ENCODE data around the gene EHMT1.
"Not testable (repeated sequence)": the region's sequence is repeated elsewhere in the genome, so short reads cannot be mapped to it uniquely, and the experiment has no call there.

The EHMT1 gene

DNA sequence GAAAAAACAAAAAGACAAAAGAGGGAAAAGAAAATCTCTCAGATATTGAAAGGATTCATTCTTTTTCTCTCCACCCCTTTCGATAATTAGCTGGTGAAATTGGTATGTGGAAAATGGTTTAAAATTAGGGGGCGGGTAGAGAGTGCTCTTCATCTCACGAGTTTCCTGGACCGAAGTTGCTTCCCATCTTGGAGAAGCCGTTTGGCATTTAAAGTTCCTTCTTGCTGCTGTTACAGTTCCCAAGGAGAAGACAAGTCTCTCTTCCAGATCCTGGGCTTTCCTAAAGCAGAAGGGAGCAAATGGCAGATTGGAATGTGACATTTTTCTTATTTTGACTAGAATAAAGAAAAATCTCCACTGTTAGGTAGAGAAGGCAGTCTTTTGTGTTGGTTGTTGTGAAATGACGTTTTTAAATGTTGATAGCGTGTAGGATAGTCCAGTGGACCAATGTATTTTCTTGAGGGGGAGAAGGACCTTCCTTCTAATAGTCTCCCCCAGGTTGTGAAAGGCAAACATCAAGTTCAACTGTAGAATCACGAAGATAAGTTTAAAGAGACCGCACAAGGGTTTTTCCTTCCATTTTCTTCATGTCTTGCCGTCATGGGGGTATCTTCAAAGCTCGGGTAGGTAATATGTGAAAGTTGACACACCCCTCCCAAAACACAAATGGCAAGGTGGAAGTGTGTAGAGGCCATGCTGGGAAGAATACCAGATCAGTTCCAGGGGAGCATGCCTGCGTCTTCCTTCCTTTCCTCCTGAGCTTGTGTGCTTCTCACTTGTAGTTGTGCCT lies 77.5 kb downstream of the EHMT1 start:
- DNase-seq = no peak

DNA sequence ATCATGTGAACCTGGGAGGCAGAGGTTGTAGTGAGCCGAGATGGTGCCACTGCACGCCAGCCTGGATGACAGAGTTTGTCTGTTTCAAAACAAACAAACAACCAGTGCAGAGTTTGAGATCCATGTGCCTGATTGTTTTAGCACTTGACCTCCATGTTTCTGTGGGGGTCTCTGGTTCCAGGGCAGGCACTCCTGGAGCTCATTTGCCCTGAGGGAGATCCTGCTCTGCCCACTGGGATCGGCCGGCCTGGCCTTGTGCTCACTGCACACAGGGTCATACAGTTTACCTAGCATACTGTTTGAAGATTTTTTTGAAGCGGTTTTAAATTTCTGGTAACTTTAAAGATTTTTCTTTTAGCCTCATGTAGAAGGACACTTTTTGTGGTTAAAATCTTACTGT lies 78.4 kb downstream of the EHMT1 start:
- DNase-seq = no peak

DNA sequence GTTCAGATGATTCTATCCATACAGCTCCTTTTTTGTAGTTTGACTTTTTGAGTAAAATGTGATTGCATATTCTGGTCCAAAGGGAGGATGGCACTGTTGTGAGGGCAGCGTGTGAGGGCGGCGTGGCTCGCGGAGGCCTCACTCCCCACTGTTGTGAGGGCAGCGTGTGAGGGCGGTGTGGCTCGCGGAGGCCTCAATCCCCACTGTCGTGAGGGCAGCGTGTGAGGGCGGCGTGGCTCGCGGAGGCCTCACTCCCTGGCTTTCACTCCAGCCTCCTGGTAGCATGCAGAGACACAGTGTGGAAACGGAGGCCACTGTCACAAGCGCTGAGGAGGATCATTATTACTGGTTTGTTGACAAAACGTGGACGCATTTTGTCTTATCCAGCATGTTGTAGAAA lies 79.0 kb downstream of the EHMT1 start:
- DNase-seq = no peak

DNA sequence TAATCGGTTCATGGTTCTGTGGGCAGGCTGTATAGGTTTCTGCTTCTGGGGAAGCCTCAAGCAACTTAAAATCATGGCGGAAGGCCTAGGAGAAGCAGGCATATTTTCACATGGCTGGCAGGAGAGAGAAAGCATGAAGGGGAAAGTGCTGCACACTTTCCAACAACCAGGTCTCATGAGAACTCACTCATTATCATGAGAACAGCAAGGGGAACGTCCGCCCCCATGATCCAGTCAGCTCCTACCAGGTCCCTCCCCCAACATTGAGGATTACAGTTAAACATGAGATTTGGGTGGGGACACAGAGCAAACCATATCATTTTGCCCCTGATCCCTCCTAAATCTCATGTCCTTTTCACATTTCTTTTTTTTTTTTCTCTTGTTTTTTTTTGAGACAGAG lies 82.1 kb downstream of the EHMT1 start:
- DNase-seq = no peak

DNA sequence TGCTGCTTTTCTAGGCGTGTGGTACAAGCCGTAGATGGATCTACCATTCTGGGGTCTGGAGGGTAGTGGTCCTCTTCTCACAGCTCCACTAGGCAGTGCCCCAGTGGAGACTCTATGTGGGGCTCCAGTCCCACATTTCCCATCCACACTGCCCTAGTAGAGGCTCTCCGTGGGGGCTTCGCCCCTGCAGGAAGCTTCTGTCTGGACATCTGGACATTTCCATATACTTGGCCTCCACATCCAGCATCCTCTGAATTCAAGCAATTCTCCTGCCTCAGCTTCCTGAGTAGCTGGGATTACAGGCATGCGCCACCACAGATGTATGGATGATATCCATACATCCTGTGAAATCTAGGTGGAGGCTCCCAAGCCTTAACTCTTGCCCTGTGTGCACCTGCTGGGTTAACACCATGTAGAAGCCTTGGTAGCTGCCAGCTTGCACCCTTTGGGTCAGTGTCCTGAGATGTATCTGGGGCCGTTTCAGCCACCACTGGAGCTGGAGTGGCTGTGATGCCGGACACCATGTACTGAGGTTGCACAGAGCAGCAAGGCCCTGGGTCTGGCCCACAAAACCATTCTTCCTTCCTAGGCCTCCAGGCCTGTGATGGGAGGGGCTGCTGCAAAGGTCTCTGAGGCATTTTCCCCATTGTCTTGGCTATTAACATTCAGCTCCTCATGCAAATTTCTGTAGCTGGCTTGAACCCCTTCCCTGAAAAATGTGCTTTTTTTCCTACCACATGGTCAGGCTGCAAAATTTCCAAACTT lies 84.0 kb downstream of the EHMT1 start:
- DNase-seq = no peak

DNA sequence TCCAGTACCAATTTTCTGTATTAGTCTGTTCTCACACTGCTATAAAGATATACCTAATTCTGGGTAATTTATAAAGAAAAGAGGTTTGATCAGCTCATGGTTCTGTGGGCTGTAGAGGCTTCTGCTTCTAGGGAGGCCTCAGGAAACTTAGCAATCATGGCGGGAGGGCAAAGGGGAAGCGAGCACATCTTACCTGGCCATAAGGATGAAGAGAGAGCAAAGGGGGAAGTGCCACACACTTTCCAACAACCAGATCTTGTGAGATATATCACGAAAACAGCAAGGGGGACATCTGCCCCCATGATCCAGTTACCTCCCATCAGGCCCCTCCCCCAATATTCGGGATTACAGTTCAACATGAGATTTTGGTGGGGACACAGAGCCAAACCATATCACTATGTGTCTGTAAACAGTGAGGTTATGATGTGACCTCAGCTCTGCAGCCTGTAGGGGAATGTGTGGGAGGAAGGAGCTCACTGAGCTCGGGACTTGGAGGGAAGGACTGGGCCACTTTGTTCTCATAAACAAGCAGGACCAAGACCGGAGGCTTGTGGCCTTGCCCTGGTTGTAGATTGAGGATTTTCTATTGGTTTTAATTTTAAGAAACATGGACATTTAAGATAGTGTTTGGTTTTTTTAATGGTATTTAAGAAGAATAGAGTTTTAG lies 85.2 kb downstream of the EHMT1 start:
- no peak for DNase-seq

DNA sequence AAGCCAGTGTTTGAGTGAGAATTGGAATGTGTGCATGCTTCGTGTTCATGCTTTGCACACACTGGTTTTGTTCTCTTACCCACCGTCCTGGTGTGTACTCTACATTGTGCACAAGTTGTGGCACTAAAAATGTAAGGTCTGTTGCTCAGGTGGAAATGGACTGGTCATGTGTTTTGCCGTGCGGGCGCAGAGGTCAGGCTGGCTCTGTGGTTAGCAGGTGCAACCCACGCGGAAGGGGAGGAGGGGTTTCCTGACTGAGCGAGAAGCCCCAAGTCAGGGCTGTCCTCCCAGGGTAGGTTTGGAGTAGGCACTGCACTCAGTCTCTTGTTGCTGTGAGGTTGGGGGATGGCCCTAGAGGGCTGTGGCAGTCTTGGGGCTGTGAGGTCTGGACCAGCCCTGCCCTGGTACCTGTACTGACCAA lies 86.6 kb downstream of the EHMT1 start:
- DNase-seq = peak; percentile 30

DNA sequence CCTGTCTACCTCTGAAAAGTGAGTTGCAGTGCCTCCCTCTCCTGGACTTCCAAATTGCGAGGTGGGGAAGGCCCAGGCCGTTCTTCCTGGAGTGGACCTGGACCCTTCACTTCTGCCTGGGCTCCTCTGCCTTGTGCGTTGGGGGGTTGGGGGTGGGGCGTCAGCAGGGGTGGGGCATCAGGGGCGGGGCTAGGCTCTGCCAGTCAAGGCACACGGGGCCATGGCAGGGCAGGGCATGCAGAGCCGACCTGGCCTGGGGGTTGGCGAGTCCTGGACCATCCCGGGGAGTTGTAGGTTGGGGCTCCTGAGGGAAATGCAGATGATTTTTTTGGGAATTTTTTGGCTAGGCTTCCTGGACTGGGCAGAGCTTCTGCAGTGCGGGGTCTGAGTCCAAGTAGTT lies 87.1 kb downstream of the EHMT1 start:
- DNase-seq = no peak

DNA sequence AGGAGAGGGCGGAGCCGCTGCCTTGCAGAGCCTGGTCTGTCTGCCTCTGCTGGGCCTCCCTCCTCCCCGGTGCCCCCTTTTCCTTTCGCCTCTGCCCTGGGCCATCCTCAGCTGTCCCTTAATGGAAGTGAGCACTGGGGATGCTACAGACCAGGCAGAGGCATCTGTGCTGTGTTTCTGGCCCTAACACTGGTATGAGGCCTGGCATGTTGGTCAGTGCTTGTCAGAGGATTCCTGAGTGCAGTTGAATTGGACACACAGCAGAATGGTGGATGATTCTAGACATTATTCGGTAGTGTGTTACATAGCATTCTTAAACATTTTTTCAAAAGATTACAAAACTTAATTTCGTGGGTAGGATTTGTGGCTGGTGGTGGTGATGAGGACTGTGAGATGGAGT lies 88.6 kb downstream of the EHMT1 start:
- DNase-seq = no peak

DNA sequence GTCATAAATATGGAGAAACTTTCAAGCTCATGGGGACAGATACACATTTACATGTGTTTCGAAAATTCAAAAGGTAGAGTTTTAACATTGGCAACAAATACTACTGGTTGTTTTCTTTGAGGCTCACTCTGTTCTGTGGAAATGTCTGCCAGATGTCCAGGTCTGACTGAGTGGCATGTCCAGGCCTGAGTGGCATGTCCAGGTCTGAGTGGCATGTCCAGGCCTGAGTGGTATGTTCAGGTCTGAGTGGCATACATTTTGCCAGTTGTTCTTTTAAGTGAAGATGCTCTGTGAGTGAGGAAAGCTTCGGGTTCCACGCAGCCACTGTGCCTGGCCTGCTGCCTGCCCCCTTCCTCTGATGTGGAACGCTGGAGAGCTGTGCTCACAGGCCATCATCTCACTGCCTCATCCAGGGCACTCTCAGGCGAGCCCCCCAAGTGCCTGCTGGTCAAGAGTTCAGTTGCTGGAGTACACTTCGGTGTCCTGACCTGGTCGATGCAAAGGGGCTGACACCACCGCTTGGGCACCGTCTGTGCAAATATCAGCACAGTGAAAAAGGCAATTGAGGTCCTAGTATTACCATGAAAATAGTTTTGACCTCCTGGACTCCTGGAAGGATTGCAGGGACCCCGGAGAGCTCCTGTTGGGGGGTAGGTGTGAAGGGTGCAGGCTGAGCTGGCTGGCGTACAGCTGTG lies 89.9 kb downstream of the EHMT1 start:
- no peak for DNase-seq

DNA sequence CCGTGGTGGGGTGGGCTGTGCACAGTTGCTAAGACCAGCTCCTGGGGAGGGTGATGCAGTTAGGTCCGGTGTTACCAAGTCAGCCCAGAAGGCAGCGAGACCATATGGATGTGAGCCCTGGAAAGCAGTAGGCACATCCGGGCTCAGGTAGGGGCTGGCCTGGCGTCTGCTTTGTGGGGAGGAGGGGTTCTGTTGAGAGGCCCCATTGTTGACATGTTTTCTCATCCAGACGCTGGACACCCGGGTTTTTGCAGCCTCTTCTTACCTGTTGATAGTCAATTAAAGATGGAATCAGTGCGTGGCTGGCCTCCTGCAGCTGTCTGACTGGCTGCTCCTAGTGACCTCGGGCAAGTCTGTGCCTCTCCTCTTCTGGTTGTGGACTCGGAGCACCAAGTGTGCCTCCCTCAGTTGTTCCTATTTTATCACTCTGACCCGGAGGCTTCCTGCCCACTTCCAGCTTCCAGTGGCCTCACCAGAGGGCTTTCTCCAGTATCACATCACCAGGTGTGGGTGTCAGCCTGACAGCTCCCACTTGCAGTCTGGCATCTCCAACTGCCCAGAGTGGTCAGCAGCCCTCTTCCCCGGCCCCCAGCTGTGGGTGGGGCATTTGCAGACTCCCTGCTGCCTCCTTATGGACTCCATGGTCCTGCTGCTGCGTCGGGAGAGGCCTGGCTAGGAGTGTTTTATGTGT lies 90.8 kb downstream of the EHMT1 start:
- DNase-seq = no peak

DNA sequence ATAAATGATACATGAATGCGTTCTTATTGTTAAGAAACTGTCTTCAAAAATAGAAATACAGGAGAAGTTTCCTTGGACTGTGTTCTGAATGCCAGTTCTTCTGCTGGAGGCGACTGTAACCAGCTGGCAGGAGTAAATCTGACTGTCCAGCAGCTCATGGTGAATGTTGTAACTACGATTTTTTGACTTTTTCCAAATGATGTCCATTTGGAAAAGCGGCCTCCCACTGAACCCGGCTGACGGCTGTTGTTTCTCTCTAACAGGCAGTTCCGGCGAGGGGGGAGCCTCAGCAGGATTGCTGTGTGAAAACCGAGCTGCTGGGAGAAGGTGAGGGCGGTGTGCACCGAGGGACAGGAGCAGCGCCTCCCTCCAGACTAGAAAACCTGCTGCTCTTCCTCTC lies 91.9 kb downstream of the EHMT1 start:
- DNase-seq = no peak

DNA sequence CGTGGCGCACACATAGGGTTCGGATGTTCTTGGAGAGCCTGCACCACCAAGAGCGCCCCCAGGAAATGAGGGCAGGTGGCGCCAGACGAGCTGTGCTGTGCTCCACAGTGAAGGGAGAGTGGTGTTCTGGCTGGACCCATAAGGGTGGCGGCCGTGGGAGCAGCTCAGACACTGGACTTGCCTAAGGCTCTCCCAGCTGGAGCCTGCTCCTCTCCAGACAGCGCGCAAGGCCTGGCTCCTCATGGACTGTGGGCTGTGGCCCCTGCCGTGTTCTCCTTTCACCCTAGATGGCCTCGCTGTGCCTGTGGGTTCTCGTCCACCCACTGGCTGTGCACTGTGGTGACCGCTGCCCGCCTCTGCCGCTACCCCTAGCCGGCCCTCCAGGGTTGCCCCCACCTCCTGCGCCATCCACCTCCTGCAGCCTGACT lies 92.9 kb downstream of the EHMT1 start:
- DNase-seq = no peak

DNA sequence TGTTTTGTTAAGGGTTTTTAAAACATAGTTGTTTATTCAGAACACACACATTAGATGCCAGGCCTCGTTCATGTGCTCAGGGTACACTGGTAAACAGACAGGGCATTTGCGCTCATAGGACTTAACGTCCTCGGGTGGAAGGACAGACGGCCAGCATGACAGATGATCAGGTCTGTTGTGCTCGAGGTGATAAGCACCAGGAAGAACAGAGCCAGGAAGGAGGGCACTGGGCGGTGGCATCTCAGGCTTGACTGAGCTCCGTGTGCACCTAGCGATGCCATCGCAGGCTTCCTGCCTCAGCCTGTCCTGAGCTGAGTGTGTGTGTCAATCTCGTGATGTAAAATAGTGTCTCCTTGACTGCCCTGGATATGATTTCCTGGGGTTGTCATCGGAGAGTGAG lies 96.5 kb downstream of the EHMT1 start:
- no peak for DNase-seq

DNA sequence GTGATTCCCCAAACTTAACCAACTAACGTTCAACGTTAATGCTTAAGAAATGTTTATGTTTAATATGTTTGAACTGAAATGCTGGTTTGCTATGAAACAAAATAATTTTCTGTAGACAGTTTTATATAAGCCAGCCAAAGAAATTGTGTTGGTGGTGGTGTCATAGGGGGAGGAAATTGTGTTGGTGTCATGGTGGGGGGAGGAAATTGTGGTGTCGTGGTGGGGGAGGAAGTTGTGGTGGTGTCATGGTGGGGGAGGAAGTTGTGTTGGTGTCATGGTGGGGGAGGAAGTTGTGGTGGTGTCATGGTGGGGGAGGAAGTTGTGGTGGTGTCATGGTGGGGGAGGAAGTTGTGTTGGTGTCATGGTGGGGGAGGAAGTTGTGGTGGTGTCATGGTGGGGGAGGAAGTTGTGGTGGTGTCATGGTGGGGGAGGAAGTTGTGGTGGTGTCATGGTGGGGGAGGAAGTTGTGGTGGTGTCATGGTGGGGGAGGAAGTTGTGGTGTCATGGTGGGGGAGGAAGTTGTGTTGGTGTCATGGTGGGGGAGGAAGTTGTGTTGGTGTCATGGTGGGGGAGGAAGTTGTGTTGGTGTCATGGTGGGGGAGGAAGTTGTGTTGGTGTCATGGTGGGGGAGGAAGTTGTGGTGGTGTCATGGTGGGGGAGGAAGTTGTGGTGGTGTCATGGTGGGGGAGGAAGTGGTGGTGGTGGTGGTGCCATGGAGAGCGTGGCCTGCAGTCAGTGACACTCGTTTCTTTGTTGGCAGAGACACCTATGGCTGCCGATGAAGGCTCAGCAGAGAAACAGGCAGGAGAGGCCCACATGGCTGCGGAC lies 97.3 kb downstream of the EHMT1 start:
- DNase-seq = not testable (repeated sequence)

DNA sequence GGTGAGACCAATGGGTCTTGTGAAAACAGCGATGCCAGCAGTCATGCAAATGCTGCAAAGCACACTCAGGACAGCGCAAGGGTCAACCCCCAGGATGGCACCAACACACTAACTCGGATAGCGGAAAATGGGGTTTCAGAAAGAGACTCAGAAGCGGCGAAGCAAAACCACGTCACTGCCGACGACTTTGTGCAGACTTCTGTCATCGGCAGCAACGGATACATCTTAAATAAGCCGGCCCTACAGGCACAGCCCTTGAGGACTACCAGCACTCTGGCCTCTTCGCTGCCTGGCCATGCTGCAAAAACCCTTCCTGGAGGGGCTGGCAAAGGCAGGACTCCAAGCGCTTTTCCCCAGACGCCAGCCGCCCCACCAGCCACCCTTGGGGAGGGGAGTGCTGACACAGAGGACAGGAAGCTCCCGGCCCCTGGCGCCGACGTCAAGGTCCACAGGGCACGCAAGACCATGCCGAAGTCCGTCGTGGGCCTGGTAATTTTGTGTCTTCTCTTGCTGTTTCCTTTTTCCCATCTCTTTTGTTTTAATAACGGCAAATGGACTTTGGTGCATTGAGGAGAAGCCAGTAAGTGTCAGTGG lies 98.0 kb downstream of the EHMT1 start:
- DNase-seq = no peak

DNA sequence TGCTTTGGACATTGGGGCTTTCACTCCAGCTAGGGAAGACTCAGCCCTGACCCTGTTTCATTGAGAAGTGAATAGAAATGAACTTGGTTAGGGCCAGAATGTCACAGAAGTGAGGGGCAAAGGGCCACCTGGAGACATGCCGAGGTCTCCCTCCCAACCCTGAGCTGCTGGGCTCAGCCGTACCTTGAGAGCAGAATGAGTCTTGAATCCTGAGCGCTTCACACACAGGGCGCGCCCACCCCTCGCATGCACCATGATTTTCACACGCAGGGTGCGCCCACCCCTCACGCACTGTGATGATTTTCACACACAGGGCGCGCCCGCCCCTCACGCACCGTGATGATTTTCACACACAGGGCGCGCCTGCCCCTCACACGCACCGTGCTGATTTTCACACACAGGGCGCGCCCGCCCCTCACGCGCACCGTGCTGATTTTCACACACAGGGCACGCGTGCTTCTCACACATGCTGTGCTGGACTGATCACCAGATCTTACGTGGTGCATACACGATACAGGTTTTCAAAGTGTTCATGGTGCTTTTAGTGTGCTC lies 99.0 kb downstream of the EHMT1 start:
- DNase-seq = no peak

DNA sequence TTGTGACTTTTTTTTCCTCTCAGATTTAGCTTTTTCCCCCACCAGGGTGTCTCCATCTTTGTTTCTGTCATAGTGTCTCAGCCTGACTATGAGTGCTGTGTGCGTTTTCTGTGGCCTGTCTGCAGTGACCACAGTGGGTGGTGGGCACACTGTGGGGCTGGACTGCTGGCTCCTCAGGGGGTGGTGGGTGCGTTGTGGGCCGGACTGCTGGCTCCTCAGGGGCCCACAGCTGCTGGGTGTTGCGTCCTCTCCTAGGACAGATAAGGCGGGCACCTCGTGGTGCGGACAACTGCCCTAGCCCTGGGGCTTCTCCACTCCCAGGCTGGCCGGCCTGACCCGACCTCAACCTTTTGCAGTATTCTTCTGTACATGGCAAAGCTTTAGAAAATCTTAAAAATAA lies 100.4 kb downstream of the EHMT1 start:
- DNase-seq = no peak

DNA sequence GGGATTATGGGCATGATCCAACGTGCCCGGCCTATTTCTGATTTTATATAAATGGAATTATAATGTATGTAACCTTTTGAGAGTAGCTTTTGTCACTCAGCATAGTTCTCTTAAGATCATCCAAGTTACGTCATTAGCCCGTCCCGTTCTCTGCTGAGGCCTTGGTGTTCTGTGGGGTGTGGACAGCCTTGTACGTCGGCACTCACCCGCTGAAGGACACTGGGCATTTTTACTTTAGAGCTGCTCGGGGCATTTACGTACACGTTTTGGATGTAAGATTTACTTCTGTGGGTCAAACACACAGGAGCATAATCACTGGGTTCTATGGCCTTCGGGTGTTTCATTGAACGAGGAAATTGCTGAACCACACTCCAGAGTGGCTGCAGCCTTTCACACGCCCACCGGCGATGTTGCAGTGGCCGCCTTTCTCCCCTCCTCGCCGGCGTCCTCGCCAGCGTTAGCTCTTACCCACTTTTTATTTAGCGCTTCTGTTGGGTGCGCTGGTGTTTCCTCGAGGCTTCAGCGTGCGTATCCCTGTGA lies 101.8 kb downstream of the EHMT1 start:
- DNase-seq = no peak

DNA sequence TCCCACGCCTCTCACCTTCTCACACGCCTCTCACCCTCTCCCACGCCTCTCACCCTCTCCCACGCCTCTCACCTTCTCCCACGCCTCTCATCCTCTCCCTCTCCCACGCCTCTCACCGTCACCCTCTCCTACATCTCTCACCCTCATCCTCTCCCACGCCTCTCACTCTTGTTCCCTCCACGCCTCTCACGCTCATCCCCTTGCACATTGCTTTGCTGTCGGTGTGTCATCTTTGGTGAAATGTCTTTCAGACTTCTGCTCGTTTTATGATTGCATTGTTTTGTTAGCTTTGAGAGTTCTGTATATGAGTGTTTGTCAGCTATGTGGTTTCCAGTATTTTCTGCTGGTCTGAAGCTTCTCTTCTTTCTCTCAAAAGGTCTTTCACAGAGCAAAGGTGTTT lies 102.7 kb downstream of the EHMT1 start:
- no peak for DNase-seq

DNA sequence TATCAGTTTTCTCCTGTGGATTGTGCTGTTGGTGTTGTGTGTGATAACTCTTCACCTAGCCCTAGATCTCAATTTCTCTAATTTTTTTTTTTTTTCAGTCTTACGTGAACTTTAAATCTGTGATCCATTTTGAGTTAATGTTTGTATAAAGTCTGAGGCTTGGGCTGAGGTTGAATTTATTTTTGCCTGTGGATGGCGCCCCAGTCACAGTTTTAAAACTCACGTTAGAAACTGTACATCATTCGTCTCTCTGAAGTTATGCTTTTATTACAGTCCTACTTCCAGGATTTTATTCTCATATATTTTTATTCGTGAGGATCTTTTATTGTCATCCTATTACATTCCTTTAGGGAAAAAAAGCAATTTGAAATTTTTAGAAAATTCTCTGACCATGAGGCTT lies 103.1 kb downstream of the EHMT1 start:
- DNase-seq = no peak
